H9 (cell line): ENCODE measurements around the gene GABRA6. TPM values are rescaled to one million over a fixed set of nuclear protein-coding genes. Genes with fewer than 3 reads are reported as not detected.

Experiments
- DNase-seq: peaks from one replicate; pipeline ENCODE4 v3.0.0-alpha.2; 2017
- H2AFZ ChIP-seq: one replicate; pipeline ENCODE4 v1.6.1; 2013; ENCODE audit warnings: mild to moderate bottlenecking, low read length, control low read depth, moderate library complexity
- H2AK5ac ChIP-seq: 2 replicates; pipeline ENCODE4 v1.6.1; 2013; ENCODE audit warnings: low read length, control low read depth, mixed read lengths; ENCODE audit not compliant: insufficient read length
- H2BK120ac ChIP-seq: one replicate; pipeline ENCODE4 v1.6.1; 2013; ENCODE audit warnings: low read depth, mild to moderate bottlenecking, low read length, control low read depth, inconsistent platforms; ENCODE audit not compliant: poor library complexity, severe bottlenecking
- H2BK12ac ChIP-seq: 2 replicates; pipeline ENCODE4 v1.6.1; 2013; ENCODE audit warnings: low read length, control low read depth, mixed read lengths, low read depth; ENCODE audit not compliant: insufficient read length
- H2BK15ac ChIP-seq: 2 replicates; pipeline ENCODE4 v1.6.1; 2013; ENCODE audit warnings: low read depth, low read length, control low read depth
- H2BK20ac ChIP-seq: one replicate; pipeline ENCODE4 v1.6.1; 2013; ENCODE audit warnings: low read depth, mild to moderate bottlenecking, low read length, control low read depth, inconsistent platforms; ENCODE audit not compliant: poor library complexity, severe bottlenecking
- H2BK5ac ChIP-seq: 2 replicates; pipeline ENCODE4 v1.6.1; 2013; ENCODE audit warnings: low read length, control low read depth, mixed read lengths; ENCODE audit not compliant: insufficient read length
- H3K14ac ChIP-seq: 2 replicates; pipeline ENCODE4 v1.6.1; 2013; ENCODE audit warnings: low read length, control low read depth; ENCODE audit not compliant: insufficient read depth
- H3K18ac ChIP-seq: 2 replicates; pipeline ENCODE4 v1.6.1; 2013; ENCODE audit warnings: low read depth, mild to moderate bottlenecking, mixed read lengths, low read length, control low read depth; ENCODE audit not compliant: insufficient read length
- H3K23ac ChIP-seq: 2 replicates; pipeline ENCODE4 v1.6.1; 2013; ENCODE audit warnings: low read length, control low read depth, mixed read lengths, low read depth; ENCODE audit not compliant: insufficient read length
- H3K23me2 ChIP-seq: 2 replicates; pipeline ENCODE4 v1.6.1; 2013; ENCODE audit warnings: low read depth, mild to moderate bottlenecking, mixed read lengths, low read length, control low read depth; ENCODE audit not compliant: insufficient read length, poor library complexity, severe bottlenecking
- H3K27ac ChIP-seq: 2 replicates; pipeline ENCODE4 v1.5.1; 2013; ENCODE audit warnings: low read length, control low read depth, mixed read lengths, low read depth; ENCODE audit not compliant: insufficient read length
- H3K27me3 ChIP-seq: 2 replicates; pipeline ENCODE4 v1.6.1; 2013; ENCODE audit warnings: low read length, control low read depth, inconsistent platforms; ENCODE audit not compliant: insufficient read depth
- H3K4ac ChIP-seq: 2 replicates; pipeline ENCODE4 v1.6.1; 2013; ENCODE audit warnings: low read depth, mild to moderate bottlenecking, control low read depth, inconsistent platforms, low read length, moderate library complexity
- H3K4me1 ChIP-seq: 2 replicates; pipeline ENCODE4 v1.6.1; 2013; ENCODE audit warnings: low read length, control low read depth, inconsistent platforms; ENCODE audit not compliant: insufficient read depth
- H3K4me2 ChIP-seq: 2 replicates; pipeline ENCODE4 v1.6.1; 2013; ENCODE audit warnings: low read length, control low read depth, mixed read lengths; ENCODE audit not compliant: insufficient read length, insufficient read depth
- H3K56ac ChIP-seq: 2 replicates; pipeline ENCODE4 v1.6.1; 2013; ENCODE audit warnings: low read depth, mild to moderate bottlenecking, mixed read lengths, low read length, control low read depth; ENCODE audit not compliant: insufficient read length
- H3K79me1 ChIP-seq: 2 replicates; pipeline ENCODE4 v1.6.1; 2013; ENCODE audit warnings: low read depth, mild to moderate bottlenecking, moderate library complexity, low read length, control low read depth, inconsistent platforms; ENCODE audit not compliant: insufficient read depth, poor library complexity, severe bottlenecking
- H3K79me2 ChIP-seq: 2 replicates; pipeline ENCODE4 v1.6.1; 2013; ENCODE audit warnings: low read length, control low read depth, inconsistent platforms; ENCODE audit not compliant: insufficient read depth
- H3K9ac ChIP-seq: 2 replicates; pipeline ENCODE4 v1.6.1; 2013; ENCODE audit warnings: low read length, control low read depth, mixed read lengths; ENCODE audit not compliant: insufficient read length; ENCODE audit errors: extremely low read depth
- H3K9me3 ChIP-seq: one replicate; pipeline ENCODE4 v1.6.1; 2013; ENCODE audit warnings: low read depth, low read length, inconsistent platforms; ENCODE audit not compliant: control insufficient read depth
- H3T11ph ChIP-seq: one replicate; pipeline ENCODE4 v1.6.1; 2013; ENCODE audit warnings: mild to moderate bottlenecking, low read length, control low read depth, inconsistent platforms
- H4K20me1 ChIP-seq: one replicate; pipeline ENCODE4 v1.6.1; 2013; ENCODE audit not compliant: control insufficient read depth, insufficient read length, insufficient read depth
- H4K5ac ChIP-seq: 2 replicates; pipeline ENCODE4 v1.6.1; 2013; ENCODE audit warnings: low read depth, mild to moderate bottlenecking, mixed read lengths, low read length, control low read depth; ENCODE audit not compliant: insufficient read length
- H4K8ac ChIP-seq: replicated peaks from 2 replicates; pipeline ENCODE4 v1.6.1; 2013; ENCODE audit warnings: low read length, control low read depth, mixed read lengths, low read depth; ENCODE audit not compliant: insufficient read length
- H4K91ac ChIP-seq: 2 replicates; pipeline ENCODE4 v1.6.1; 2013; ENCODE audit warnings: low read depth, mild to moderate bottlenecking, moderate library complexity, mixed read lengths, low read length, control low read depth; ENCODE audit not compliant: insufficient read length
- H3K27ac Mint-ChIP-seq, 3 experiments: 2 replicates in 2 of 3; 3 replicates in 1 of 3; pipeline ENCODE4 v1.8.0; 2020 to 2021; ENCODE audit warnings: mixed read lengths in 3 of 3, mild to moderate bottlenecking in 1 of 3, moderate library complexity in 1 of 3
- H3K27me3 Mint-ChIP-seq: 2 replicates; pipeline ENCODE4 v1.8.0; 2021; ENCODE audit warnings: low read depth, mild to moderate bottlenecking, moderate library complexity, mixed read lengths
- H3K36me3 Mint-ChIP-seq, 3 experiments: 2 replicates in 2 of 3; 3 replicates in 1 of 3; pipeline ENCODE4 v1.8.0; 2020 to 2021; ENCODE audit warnings: low read depth in 3 of 3, mixed read lengths in 3 of 3; ENCODE audit not compliant: insufficient read depth in 1 of 3
- H3K4me1 Mint-ChIP-seq, 2 experiments: 2 replicates each; pipeline ENCODE4 v1.8.0; 2020; ENCODE audit warnings: mixed read lengths in 2 of 2
- H3K4me3 Mint-ChIP-seq, 2 experiments: 2 replicates in 1 of 2; 3 replicates in 1 of 2; pipeline ENCODE4 v1.8.0; 2020 to 2021; ENCODE audit warnings: mild to moderate bottlenecking in 2 of 2, mixed read lengths in 2 of 2, moderate library complexity in 1 of 2
- H3K9me3 Mint-ChIP-seq, 2 experiments: 2 replicates in 1 of 2; 3 replicates in 1 of 2; pipeline ENCODE4 v1.8.0; 2020; ENCODE audit warnings: mild to moderate bottlenecking in 2 of 2, mixed read lengths in 2 of 2, moderate library complexity in 1 of 2
- CTCF ChIP-seq: fragments of 200-600 bp; sonication (generic); conservative IDR thresholded peaks from 3 replicates; pipeline ENCODE4 v1.8.0; 2021; ENCODE audit warnings: antibody characterized with exemption, mild to moderate bottlenecking
- WGBS: extraction: QIAGEN DNeasy Blood & Tissue Kit; methylation state at CpG from one replicate; pipeline ENCODE4 v1.1.7; 2013; ENCODE audit warnings: missing lambda C conversion rate, low lambda C conversion rate, mixed read lengths; ENCODE audit not compliant: insufficient read length; ENCODE audit errors: extremely low coverage; 5-methylcytosine and 5-hydroxymethylcytosine counted together
- total RNA-seq: library from RNA; stranded (reverse); gene quantifications from 2 replicates; pipeline ENCODE4 v1.2.1, GENCODE V29; 2021

GABRA6 gene
- total RNA-seq, 1 experiment from 2014 or later = not detected

GRCh38 chr5:161700065-161700464 lies 14.5 kb downstream of the GABRA6 start:
- no peak overlapping the region for H2BK15ac ChIP-seq
- Mint-ChIP-seq H3K4me1 (peaks cover 9 to 14% of the 10 kb centered on the region in 2 experiments), H3K36me3 (no peaks in the 10 kb centered on the region; a peak in 1 of 7 replicates), H3K27me3 (no peaks in the 10 kb centered on the region), H3K9me3 (no peaks in the 10 kb centered on the region), H3K27ac (no peak overlapping the region), H3K4me3 (no peak overlapping the region)
- H3K14ac ChIP-seq = no peak overlapping the region
- H2AK5ac ChIP-seq = no peak overlapping the region
- H3K79me2 ChIP-seq = no peaks in the 10 kb centered on the region
- no peak overlapping the region for H4K5ac ChIP-seq
- no peak for DNase-seq
- H2BK5ac ChIP-seq = no peak overlapping the region
- no peak overlapping the region for H3T11ph ChIP-seq
- no peak overlapping the region for H3K23ac ChIP-seq
- H3K4ac ChIP-seq = no peak overlapping the region
- H2BK120ac ChIP-seq = no peak overlapping the region
- no peaks in the 10 kb centered on the region; the same call in 1 of the 2 replicates for H3K4me1 ChIP-seq
- no peak overlapping the region for H3K56ac ChIP-seq
- WGBS = no CpG with 5 or more reads among the region's 4 CpGs
- H3K79me1 ChIP-seq = no peaks in the 10 kb centered on the region
- H4K20me1 ChIP-seq = no peaks in the 10 kb centered on the region
- no peak overlapping the region for H2BK20ac ChIP-seq
- no peak overlapping the region for H2AFZ ChIP-seq
- no peak overlapping the region for H4K91ac ChIP-seq
- no peak overlapping the region for H4K8ac ChIP-seq
- TF ChIP-seq CTCF = no peak
- H2BK12ac ChIP-seq = no peak overlapping the region
- H3K4me2 ChIP-seq = no peak overlapping the region
- H3K9me3 ChIP-seq = no peaks in the 10 kb centered on the region
- H3K18ac ChIP-seq = no peak overlapping the region
- H3K27me3 ChIP-seq = no peaks in the 10 kb centered on the region
- H3K27ac ChIP-seq = no peak overlapping the region
- H3K23me2 ChIP-seq = no peaks in the 10 kb centered on the region
- no peak overlapping the region for H3K9ac ChIP-seq
